SK-N-SH (cell line): ENCODE results near the gene OSGEP. TPM values are rescaled to one million over a fixed set of nuclear protein-coding genes. Genes with fewer than 3 reads are reported as not detected.

Experiments
- CTCF ChIA-PET: fragments of 300-600, 350-600 bp; formaldehyde crosslinking; extraction: SDS; loops from one replicate; lab custom pipeline; 2021; lab: Yijun Ruan, JAX
- POLR2A ChIA-PET: fragments of 350-600 bp; sonication (Branson Sonifier 250); formaldehyde crosslinking; extraction: SDS; loops from one replicate; lab custom pipeline; 2020; ENCODE audit warnings: antibody characterized with exemption, inconsistent platforms; lab: Yijun Ruan, JAX
- DNase-seq: peaks from one replicate; pipeline ENCODE4 v3.0.0; 2012
- H2AFZ ChIP-seq: fragments of 200-600 bp; sonication (generic); 2 replicates; pipeline ENCODE4 v1.8.1; 2016; ENCODE audit warnings: antibody characterized with exemption, mild to moderate bottlenecking, low read depth
- H3F3A ChIP-seq: fragments of 200-600 bp; sonication (generic); replicated peaks from 2 replicates; pipeline ENCODE3; 2016; ENCODE audit warnings: antibody characterized with exemption, mild to moderate bottlenecking; ENCODE audit not compliant: insufficient read depth
- H3K27ac ChIP-seq, 2 experiments: fragments of 200-500 bp in 1 of 2; fragments of 200-600 bp in 1 of 2; sonication (Bioruptor generic) in 1 of 2; sonication (generic), shearing (Covaris generic) in 1 of 2; 2 replicates each; pipeline versions ENCODE4 v1.5.1 to v1.6.1; 2014 to 2016; ENCODE audit warnings: low read depth in 2 of 2, inconsistent platforms in 1 of 2, low read length in 1 of 2, mild to moderate bottlenecking in 1 of 2, mixed read lengths in 1 of 2
- H3K27me3 ChIP-seq: fragments of 200-600 bp; sonication (generic), shearing (Covaris generic); 2 replicates; pipeline ENCODE4 v1.6.1; 2016; ENCODE audit warnings: mixed run types; ENCODE audit not compliant: insufficient read depth
- H3K36me3 ChIP-seq, 2 experiments: fragments of 200-500 bp in 1 of 2; fragments of 200-600 bp in 1 of 2; sonication (Bioruptor generic) in 1 of 2; sonication (generic) in 1 of 2; replicated peaks in 1 of 2; 2 replicates each; pipeline versions ENCODE3 to v1.5.1; 2014 to 2016; ENCODE audit warnings: low read length in 1 of 2, mild to moderate bottlenecking in 1 of 2; ENCODE audit not compliant: insufficient read depth in 2 of 2, control insufficient read depth in 1 of 2
- H3K4me1 ChIP-seq, 2 experiments: fragments of 200-500 bp in 1 of 2; fragments of 200-600 bp in 1 of 2; sonication (Bioruptor generic) in 1 of 2; sonication (generic), shearing (Covaris generic) in 1 of 2; 2 replicates each; pipeline versions ENCODE4 v1.5.1 to v1.6.1; 2014 to 2016; ENCODE audit warnings: low read depth in 1 of 2, low read length in 1 of 2, mixed run types in 1 of 2; ENCODE audit not compliant: insufficient read depth in 2 of 2, control insufficient read depth in 1 of 2
- H3K4me2 ChIP-seq: fragments of 200-600 bp; sonication (generic), shearing (Covaris generic); 2 replicates; pipeline ENCODE4 v1.6.1; 2017; ENCODE audit warnings: mixed run types
- H3K4me3 ChIP-seq, 2 experiments: fragments of 200-500 bp in 1 of 2; fragments of 200-600 bp in 1 of 2; sonication (Bioruptor generic) in 1 of 2; sonication (generic), shearing (Covaris generic) in 1 of 2; 2 replicates each; pipeline versions ENCODE4 v1.5.1 to v1.8.1; 2014 to 2016; ENCODE audit warnings: low read depth in 2 of 2, inconsistent platforms in 1 of 2, low read length in 1 of 2, mild to moderate bottlenecking in 1 of 2, mixed read lengths in 1 of 2, moderate library complexity in 1 of 2
- H3K79me2 ChIP-seq: fragments of 200-600 bp; sonication (generic); 2 replicates; pipeline ENCODE4 v1.8.1; 2017; ENCODE audit warnings: mild to moderate bottlenecking; ENCODE audit not compliant: insufficient read depth
- H3K9ac ChIP-seq: fragments of 200-600 bp; sonication (generic); 2 replicates; pipeline ENCODE4 v1.6.1; 2017; ENCODE audit warnings: mixed run types
- H3K9me2 ChIP-seq: fragments of 200-600 bp; sonication (generic); 2 replicates; pipeline ENCODE4 v1.6.1; 2017; ENCODE audit warnings: mixed run types
- H3K9me3 ChIP-seq: fragments of 200-600 bp; sonication (generic); 2 replicates; pipeline ENCODE4 v1.6.1; 2017; ENCODE audit warnings: mixed run types, mild to moderate bottlenecking, moderate library complexity
- H4K20me1 ChIP-seq: fragments of 200-600 bp; sonication (generic); 2 replicates; pipeline ENCODE4 v1.6.1; 2017; ENCODE audit warnings: mild to moderate bottlenecking, mixed run types; ENCODE audit not compliant: insufficient read depth
- ELF1 ChIP-seq: IDR thresholded peaks from 2 replicates; pipeline ENCODE4 v1.4.0; 2012
- FOSL2 ChIP-seq: IDR thresholded peaks from 2 replicates; pipeline ENCODE4 v1.4.0; 2012; ENCODE audit warnings: low read depth, mild to moderate bottlenecking, moderate library complexity, borderline replicate concordance
- FOXM1 ChIP-seq: IDR thresholded peaks from 2 replicates; pipeline ENCODE4 v1.4.0; 2012; ENCODE audit warnings: low read depth, mild to moderate bottlenecking
- GABPA ChIP-seq: IDR thresholded peaks from 2 replicates; pipeline ENCODE4 v1.4.0; 2012; ENCODE audit warnings: low read depth, mild to moderate bottlenecking
- GATA2 ChIP-seq: sonication (generic); formaldehyde crosslinking; IDR thresholded peaks from 2 replicates; pipeline ENCODE4 v1.5.0; 2020; ENCODE audit warnings: mild to moderate bottlenecking, missing genetic modification reagents
- IRF3 ChIP-seq: fragments of 150-350 bp; IDR thresholded peaks from 2 replicates; pipeline ENCODE4 v1.6.1; 2016; ENCODE audit warnings: mild to moderate bottlenecking, low read depth, low read length
- MXI1 ChIP-seq: IDR thresholded peaks from 2 replicates; pipeline ENCODE4 v1.6.1; 2012; ENCODE audit warnings: mild to moderate bottlenecking, low read depth, low read length, improper control_type of control experiment
- NFIC ChIP-seq: IDR thresholded peaks from 2 replicates; pipeline ENCODE4 v1.4.0; 2012; ENCODE audit warnings: borderline replicate concordance
- PBX3 ChIP-seq: IDR thresholded peaks from 2 replicates; pipeline ENCODE4; 2012
- RAD21 ChIP-seq: IDR thresholded peaks from 2 replicates; pipeline ENCODE4 v1.6.1; 2012; ENCODE audit warnings: mild to moderate bottlenecking, low read length
- RCOR1 ChIP-seq: fragments of 150-350 bp; IDR thresholded peaks from 2 replicates; pipeline ENCODE4 v1.6.1; 2017; ENCODE audit warnings: antibody characterized with exemption, low read length
- RFX5 ChIP-seq: IDR thresholded peaks from 2 replicates; pipeline ENCODE4 v1.6.1; 2012; ENCODE audit warnings: mild to moderate bottlenecking, improper control_type of control experiment, low read length
- RXRA ChIP-seq: IDR thresholded peaks from 2 replicates; pipeline ENCODE4 v1.4.0; 2012; ENCODE audit warnings: low read depth, mild to moderate bottlenecking, borderline replicate concordance
- SMC3 ChIP-seq: IDR thresholded peaks from 2 replicates; pipeline ENCODE4 v1.6.1; 2012; ENCODE audit warnings: low read depth, low read length, improper control_type of control experiment
- YY1 ChIP-seq: IDR thresholded peaks from 2 replicates; pipeline ENCODE4 v1.4.0; 2012; ENCODE audit warnings: low read depth, mild to moderate bottlenecking
- ZBTB33 ChIP-seq: IDR thresholded peaks from 2 replicates; pipeline ENCODE4 v1.4.0; 2012; ENCODE audit warnings: low read depth, borderline replicate concordance
- WGBS: methylation state at CpG from one replicate; pipeline ENCODE4 v1.1.6; 2017; ENCODE audit warnings: low lambda C conversion rate; 5-methylcytosine and 5-hydroxymethylcytosine counted together
- polyA plus RNA-seq, 3 experiments: library from polyadenylated mRNA; depleted of rRNA; stranded (reverse); fragments of >200 nt; gene quantifications; 2 replicates each; pipeline ENCODE4 v1.2.3, GENCODE V29; 2012

Gene OSGEP
- polyA plus RNA-seq, 1 of the 3 experiments (the other 2 are of a cell fraction): 32.9 TPM

- Histone ChIP-seq H4K20me1 (no peaks in the 10 kb centered on the region), H3K4me2 (no peak overlapping the region), H3K27ac (no peak overlapping the region), H3K9ac (no peak overlapping the region), H3K79me2 (no peaks in the 10 kb centered on the region), H3K4me1 (no peaks in the 10 kb centered on the region), H3K9me3 (no peaks in the 10 kb centered on the region), H3K27me3 (no peaks in the 10 kb centered on the region; the same call in 1 of the 2 replicates), H3F3A (no peaks in the 10 kb centered on the region), H3K4me3 (no peak overlapping the region), H3K36me3 (no peaks in the 10 kb centered on the region), H3K9me2 (no peaks in the 10 kb centered on the region), H2AFZ (no peak overlapping the region)
- no peak for TF ChIP-seq RCOR1
- TF ChIP-seq RAD21: no peak
- no peak for TF ChIP-seq ZBTB33
- TF ChIP-seq RFX5: no peak
- no peak for TF ChIP-seq FOXM1
- TF ChIP-seq RXRA: no peak
- TF ChIP-seq MXI1: no peak
- no peak for TF ChIP-seq IRF3
- no peak for TF ChIP-seq FOSL2
- no peak for TF ChIP-seq NFIC
- TF ChIP-seq PBX3: no peak
- TF ChIP-seq ELF1: no peak
- TF ChIP-seq SMC3: no peak
- no peak for TF ChIP-seq GABPA
- no peak for TF ChIP-seq YY1
- WGBS: 35% methylated on average over 2 of the region's 2 CpGs
- no peak for DNase-seq
- POLR2A ChIA-PET: interaction anchor here (1.2 kb wide), 1 partner anchor 9 kb away, joined by 4 read pairs; the partner anchor contains the start of gene TEP1
- CTCF ChIA-PET: interaction anchor here (1.3 kb wide), 1 partner anchor 95 kb away, joined by 3 read pairs; no protein-coding TSS in a partner anchor
These were observed 31.7 kb downstream of the OSGEP start for GRCh38 chr14:20422886-20423285.

GRCh38 chr14:20421267-20421666, 33.3 kb downstream of the OSGEP start:
- DNase-seq: no peak
- Histone ChIP-seq H3K9me2 (no peaks in the 10 kb centered on the region), H3K9me3 (no peaks in the 10 kb centered on the region), H3F3A (no peaks in the 10 kb centered on the region), H3K36me3 (no peaks in the 10 kb centered on the region), H3K4me1 (no peaks in the 10 kb centered on the region), H3K9ac (no peak overlapping the region), H3K79me2 (no peaks in the 10 kb centered on the region), H3K4me3 (no peak overlapping the region), H3K4me2 (no peak overlapping the region), H3K27ac (no peak overlapping the region), H3K27me3 (no peaks in the 10 kb centered on the region; the same call in 1 of the 2 replicates), H2AFZ (no peak overlapping the region), H4K20me1 (no peaks in the 10 kb centered on the region)
- WGBS: 17% methylated on average over 2 of the region's 2 CpGs
- POLR2A ChIA-PET: interaction anchor here (1.4 kb wide), 1 partner anchor 34 kb away, joined by 4 read pairs; the partner anchor contains the start of genes APEX1 and OSGEP
- CTCF ChIA-PET: no interaction called here
- TF ChIP-seq RAD21: no peak
- TF ChIP-seq IRF3: no peak
- TF ChIP-seq GATA2: no peak
